Measurements from ENCODE around the gene CIDEB. TPM values are rescaled to one million over a fixed set of nuclear protein-coding genes. Genes with fewer than 3 reads are reported as not detected.
A peak's percentile ranks its signal among the peaks of the same experiment; 100 is the strongest.

Gene CIDEB
- total and polyA plus RNA-seq, 2 of the 4 experiments (the other 2 are of a cell fraction): under 0.01 to 0.19 TPM

DNA sequence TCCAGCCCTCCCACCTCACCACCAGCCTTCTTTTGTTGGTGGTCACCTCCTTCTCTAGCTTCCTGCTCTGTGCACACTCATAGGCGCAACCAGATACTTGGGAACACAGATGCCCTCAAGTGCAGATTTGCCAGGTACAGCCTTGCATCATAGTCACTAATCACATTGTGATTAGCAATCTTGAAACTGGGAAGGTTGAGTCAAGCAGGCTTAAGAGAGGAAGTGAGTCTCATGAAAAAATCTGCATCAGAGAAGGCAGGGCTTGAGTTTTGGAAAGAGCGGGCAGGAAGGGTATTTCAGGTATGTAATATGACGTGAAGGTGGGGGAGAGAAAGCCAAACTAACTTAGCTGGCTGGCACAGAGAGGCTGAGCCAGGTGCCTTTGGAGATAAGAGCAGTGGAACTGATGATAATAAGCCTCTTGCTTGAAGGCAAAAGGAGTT is 33.7 kb downstream of the CIDEB start:
- dilution Hi-C loops (cut with HindIII; ENCODE audit: low sequenced_read_pairs, unreplicated experiment) (no loop called here), in situ Hi-C loops (cut with MboI; ENCODE audit: low sequenced_read_pairs) (no loop called here), intact Hi-C loops (cut with micrococcal nuclease) (no loop called here)
- H2BK120ac ChIP-seq (ENCODE audit: low read depth, low read length): no peak overlapping the region
- H2AK5ac ChIP-seq (ENCODE audit: low read depth, low read length): no peak overlapping the region
- H3K4ac ChIP-seq (ENCODE audit: low read depth, low read length): no peak overlapping the region
- H3K79me1 ChIP-seq (ENCODE audit: low read depth in 1 of 2, low read length in 2 of 2): peaks cover 12 to 30% of the 10 kb centered on the region in 2 experiments
- DNase-seq (peak; percentile 31), ATAC-seq (ENCODE audit: low read depth) (no peak)
- H2BK5ac ChIP-seq (ENCODE audit: low read depth, low read length, poor library complexity, severe bottlenecking): no peak overlapping the region
- H3K56ac ChIP-seq (ENCODE audit: extremely low read depth, insufficient read depth, low read length): no peak overlapping the region
- 100% methylated on average over 1 of the region's 3 CpGs; no CpG with 5 or more reads in 1 of the 2 experiments for WGBS, 2 experiments (ENCODE audit: extremely low coverage in 2 of 2, insufficient read length in 1 of 2)
- H4K5ac ChIP-seq (ENCODE audit: low read depth, low read length): no peak overlapping the region
- H3K9me3 ChIP-seq (ENCODE audit: control insufficient read depth, insufficient read depth, low read length): no peaks in the 10 kb centered on the region
- no peaks in the 10 kb centered on the region for H4K20me1 ChIP-seq (ENCODE audit: insufficient read depth, low read length)
- H3K36me3 ChIP-seq (ENCODE audit: control insufficient read depth, insufficient read depth, low read length): peaks cover 3% of the 10 kb centered on the region; the same call in 1 of the 2 replicates
- no peak overlapping the region for H3K4me3 ChIP-seq (ENCODE audit: insufficient read depth, low read depth, low read length)
- H3K4me1 ChIP-seq (ENCODE audit: control insufficient read depth, insufficient read depth, low read length): peaks cover 5% of the 10 kb centered on the region; the same call in 1 of the 2 replicates
- H3K4me2 ChIP-seq (ENCODE audit: low read depth, low read length): no peak overlapping the region
- no peak overlapping the region for H3K9ac ChIP-seq (ENCODE audit: low read depth, low read length)
- no peak overlapping the region for H3K18ac ChIP-seq (ENCODE audit: low read depth, low read length)
- no peak overlapping the region for H4K91ac ChIP-seq (ENCODE audit: insufficient read depth, low read depth, low read length)
- H3K27me3 ChIP-seq (ENCODE audit: control insufficient read depth, insufficient read depth, low read length): no peaks in the 10 kb centered on the region
- H2BK20ac ChIP-seq (ENCODE audit: low read depth, low read length): no peak overlapping the region
- no peak overlapping the region for H2AFZ ChIP-seq (replicated peaks; ENCODE audit: low read length, poor library complexity)
- ChIA-PET POLR2A (ENCODE audit: unreplicated experiment) (no interaction called here), CTCF (no interaction called here)
- H3K23ac ChIP-seq (ENCODE audit: low read depth, low read length): peak overlapping the region; percentile 36; the same call in 1 of the 2 replicates
- H2AK9ac ChIP-seq (replicated peaks; ENCODE audit: low read depth, low read length, poor library complexity): peak overlapping the region; percentile 50
- peaks cover 5% of the 10 kb centered on the region; the same call in 1 of the 2 replicates for H3K9me1 ChIP-seq (ENCODE audit: insufficient read depth, low read length)
- H3K27ac ChIP-seq (ENCODE audit: insufficient read depth, low read length): no peak overlapping the region
- no peak overlapping the region for H4K8ac ChIP-seq (ENCODE audit: low read depth in 2 of 2, low read length in 2 of 2)
- H2BK15ac ChIP-seq (ENCODE audit: low read depth, low read length): no peak overlapping the region
- no peak for TF ChIP-seq BHLHE40 (IDR thresholded peaks at IDR 0.05; ENCODE audit: low read depth, low read length)
- 0 out of 2 replicates have a peak, but pooled peaks have one; percentile 34 for TF ChIP-seq CEBPB (IDR thresholded peaks at IDR 0.05; ENCODE audit: low read depth, low read length)
- no peak for TF ChIP-seq CHD1 (IDR thresholded peaks at IDR 0.05; ENCODE audit: low read depth, low read length)
- BruUV-seq (replicated peaks): no TSS peak
- H3K14ac ChIP-seq (replicated peaks; ENCODE audit: low read depth, low read length): no peak overlapping the region
